Cerebellar nuclear complex (tissue), 1 donor: ENCODE data around the gene ALKBH5.

Experiments used
- DNase-seq, 2 experiments: peaks; one replicate each; lab custom pipeline; 2025; lab: John Stamatoyannopoulos, UW

ALKBH5 gene

DNA sequence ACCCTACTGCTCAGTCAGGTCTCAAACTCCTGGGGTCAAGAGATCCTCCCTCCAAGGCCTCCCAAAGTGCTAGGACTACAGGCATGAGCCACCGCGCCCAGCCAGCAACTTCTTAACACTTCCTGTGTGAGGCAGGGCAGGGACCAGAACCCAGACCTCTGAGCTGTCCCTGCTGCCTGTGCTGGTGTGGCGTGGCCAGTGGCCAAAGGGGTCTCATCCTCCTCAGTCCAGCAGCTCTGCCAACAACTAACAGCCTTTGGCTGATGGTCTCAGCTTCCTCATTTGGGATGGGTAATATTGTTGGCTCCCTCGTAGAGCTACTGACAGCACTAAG is 40.4 kb downstream of the ALKBH5 start:
- DNase-seq, result no peak

DNA sequence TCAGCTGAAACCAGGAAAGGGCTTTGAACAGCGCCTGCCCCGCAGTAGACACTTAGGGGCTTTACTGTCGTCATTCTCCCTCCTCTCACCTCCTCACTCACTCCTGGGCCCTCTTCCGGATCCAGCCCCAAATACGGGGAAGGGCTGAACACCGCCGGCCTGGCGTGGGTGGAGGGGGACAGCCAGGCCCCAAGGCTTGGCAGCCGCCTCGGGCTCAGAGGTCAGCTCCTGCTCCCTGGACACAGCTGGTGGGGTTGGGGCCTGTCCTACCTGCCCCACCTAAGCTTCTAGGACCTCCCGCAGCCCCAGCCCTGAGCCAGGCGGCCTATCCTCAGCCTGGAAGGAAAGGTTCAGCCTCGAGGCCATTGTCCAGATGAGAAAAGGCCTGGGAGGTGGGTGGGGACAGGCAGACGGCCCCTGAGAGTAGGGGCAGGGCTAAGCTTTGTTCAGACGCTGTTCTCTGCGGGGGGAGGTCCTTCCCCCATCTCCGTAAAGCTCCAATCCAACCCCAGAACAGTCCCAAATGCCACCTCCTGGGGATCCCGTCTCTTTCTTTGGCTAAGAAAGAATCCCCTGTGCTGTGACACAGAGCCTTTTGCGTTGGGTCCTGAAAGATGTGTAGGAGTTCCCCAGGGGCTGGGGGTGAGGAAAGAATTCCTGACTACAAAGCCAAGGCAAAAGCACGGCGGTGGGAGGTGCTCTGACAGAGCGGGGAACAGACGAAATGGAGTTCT is 40.9 kb downstream of the ALKBH5 start:
- no peak for DNase-seq

DNA sequence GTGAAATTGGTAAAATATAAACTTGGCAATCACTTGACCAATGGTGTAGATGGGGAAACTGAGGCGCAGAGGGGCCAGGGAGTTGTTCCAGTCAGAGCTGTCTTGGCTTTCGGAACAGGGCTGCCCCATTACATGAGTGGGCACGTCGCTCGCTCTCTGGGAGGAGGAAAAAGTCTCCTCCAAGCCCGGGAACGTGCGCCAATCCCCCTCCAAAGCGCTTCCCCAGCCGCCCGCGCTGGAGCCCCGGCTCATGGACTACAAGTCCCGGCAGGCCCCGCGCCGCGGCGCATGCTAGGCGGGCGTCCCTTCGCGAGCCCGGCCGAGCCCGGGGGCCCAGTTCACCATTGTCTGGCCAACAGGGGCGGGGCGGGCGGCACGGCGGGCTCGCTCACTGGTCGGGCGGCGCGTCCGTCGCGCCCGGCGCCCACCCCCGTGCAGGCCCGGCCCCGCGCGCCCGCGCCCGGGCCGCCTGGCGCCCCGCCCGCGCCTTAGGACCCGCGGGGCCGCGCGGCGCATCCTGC is 41.6 kb downstream of the ALKBH5 start, which contains the start of gene LLGL1:
Gene LLGL1 (plus strand): TSS at position 515 of the 521 bp plus-strand sequence. CDS start 48 bp downstream, outside the sequence.
- peak; percentile 51 to 76 for DNase-seq

DNA sequence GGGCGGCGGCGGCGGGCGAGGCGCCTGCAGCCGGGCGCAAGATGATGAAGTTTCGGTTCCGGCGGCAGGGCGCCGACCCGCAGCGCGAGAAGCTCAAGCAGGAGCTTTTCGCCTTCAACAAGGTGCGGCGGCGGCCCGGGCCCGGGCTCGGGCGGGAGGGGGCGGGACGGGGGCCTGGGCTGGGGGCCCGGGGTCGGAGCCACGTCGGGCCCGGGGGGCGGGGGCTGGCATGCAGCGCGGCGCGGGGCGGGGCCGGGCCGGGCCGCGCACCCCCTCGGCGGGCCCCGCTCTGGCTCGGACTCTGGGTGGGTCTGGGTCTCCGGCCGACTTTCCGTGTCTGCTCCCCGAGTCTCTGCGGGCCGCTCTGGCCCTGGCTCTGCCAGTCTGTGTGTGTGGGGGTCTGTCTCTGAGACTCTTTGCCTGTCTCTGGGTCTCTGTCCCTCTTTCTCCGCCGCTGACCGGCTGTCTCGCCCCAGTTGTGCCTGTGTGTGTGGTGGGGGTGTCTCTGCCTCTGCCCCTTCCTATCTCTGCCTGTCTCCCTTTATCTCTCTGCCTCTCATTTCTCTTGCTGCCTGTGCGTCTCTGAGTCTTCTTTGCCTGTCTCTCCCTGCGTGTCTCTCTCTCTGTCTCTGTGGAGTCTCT is 42.1 kb downstream of the ALKBH5 start:
- DNase-seq, result no peak

DNA sequence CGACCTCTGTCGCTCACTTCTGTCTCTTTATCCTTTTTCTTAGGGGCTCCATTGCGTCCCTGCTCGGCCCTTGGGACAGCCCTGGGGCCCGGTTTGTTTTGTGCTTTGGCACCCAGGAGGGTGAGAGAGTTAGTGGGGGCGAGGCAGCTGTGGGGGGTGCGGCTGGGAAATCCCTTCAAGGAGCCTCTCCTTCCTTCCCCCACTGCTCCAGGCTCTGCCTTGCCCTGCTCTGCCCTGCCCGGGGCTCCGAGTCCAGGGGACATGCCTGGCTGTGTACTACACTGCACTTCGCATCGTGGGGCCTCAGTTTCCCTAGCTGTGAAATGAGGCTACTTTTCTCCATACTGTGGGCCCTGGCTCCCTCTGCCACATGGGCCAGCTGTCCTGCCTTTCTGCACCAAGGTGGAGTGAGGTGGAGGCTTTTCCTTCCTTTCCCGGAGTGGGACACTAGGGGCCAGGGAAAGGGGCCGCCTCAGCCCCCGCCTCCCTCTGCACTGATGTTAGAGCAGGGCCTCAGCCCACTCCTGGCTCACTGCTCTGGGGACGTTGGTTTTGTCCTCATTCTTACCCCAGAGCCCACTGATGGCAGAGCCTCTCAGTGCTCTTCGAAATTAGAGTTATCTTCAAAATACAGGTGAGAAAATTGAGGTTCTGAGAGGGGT is 42.8 kb downstream of the ALKBH5 start:
- no peak for DNase-seq

DNA sequence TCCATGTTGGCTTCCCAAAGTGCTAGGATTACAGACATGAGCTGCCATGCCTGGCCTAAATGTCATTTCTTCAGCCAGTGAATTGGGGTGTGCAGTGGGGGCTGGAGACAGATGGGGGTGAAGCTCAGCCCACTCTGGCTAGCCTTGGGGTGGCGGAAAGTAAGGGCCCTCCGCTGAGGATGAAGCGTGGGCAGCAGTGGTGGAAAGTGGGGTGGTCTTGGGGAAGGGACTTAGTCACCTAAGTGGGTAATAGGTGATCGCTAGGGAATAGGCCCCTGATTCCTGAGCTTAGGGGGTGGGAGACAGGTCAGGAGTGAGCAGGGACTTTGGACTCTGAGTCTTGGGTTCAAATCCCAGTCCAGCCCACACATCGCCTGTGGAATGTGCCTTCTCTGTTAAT is 44.0 kb downstream of the ALKBH5 start:
- no peak for DNase-seq

DNA sequence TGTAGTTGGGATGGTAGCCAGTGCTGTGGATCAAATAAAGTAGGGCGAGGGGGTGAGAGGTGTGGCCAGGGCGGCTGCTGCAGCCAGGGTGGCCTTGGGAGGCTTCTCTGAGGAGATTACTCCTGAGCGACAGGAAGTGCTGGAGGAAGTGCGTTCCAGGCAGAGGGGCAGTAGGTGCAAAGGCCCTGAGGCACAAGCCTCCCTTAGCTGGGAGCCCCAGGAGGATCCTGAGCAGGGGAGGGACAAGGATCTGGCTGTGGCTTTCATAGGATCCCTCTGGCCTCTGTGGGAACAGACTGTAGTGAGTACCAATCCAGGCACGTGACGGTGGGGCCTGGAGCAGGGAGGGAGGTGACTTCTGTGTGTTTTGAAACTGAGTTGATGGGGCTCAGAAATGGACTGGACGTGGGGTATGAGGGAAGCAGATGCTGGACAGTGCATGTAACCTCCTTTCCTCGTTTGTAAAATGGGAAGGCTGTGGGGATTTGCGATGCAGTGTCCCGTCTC is 44.6 kb downstream of the ALKBH5 start:
- no peak for DNase-seq

DNA sequence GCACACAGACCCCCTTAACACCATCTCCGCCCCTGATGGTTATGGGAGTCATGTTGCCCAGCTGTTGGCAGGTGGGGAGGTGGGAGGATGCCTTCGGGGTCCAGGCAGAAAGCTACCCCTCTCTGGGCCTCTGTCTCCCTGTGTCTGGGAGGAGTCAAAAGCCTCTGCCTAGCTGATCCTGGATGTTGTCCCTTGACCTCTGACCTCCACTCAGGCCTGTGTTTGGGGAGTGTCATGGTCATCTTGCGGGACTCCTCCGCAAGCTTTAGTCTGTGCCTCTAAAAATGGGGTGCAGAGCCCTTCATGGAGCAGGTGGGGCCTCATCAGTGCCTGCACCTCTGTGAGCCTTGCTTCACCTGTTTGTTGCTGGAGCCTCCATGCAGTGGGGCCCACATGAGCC is 45.6 kb downstream of the ALKBH5 start:
- DNase-seq, result no peak

DNA sequence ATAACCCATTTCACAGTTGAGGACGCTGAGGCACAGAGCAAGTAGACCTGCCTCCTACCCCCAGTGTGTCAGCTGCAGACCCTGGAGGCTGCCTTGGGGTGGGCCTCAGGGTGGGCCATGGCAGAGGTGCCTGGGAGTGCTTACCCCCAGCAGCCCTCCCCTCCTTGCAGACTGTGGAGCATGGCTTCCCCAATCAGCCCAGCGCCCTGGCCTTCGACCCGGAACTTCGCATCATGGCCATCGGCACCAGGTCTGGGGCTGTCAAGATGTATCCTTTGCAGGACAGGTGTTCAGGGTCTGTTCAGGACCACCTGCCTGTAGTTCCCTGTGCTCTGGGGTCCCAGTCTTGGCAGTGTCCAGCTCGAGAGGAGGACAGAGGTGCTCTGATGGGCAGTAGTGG is 46.1 kb downstream of the ALKBH5 start:
- no peak for DNase-seq

DNA sequence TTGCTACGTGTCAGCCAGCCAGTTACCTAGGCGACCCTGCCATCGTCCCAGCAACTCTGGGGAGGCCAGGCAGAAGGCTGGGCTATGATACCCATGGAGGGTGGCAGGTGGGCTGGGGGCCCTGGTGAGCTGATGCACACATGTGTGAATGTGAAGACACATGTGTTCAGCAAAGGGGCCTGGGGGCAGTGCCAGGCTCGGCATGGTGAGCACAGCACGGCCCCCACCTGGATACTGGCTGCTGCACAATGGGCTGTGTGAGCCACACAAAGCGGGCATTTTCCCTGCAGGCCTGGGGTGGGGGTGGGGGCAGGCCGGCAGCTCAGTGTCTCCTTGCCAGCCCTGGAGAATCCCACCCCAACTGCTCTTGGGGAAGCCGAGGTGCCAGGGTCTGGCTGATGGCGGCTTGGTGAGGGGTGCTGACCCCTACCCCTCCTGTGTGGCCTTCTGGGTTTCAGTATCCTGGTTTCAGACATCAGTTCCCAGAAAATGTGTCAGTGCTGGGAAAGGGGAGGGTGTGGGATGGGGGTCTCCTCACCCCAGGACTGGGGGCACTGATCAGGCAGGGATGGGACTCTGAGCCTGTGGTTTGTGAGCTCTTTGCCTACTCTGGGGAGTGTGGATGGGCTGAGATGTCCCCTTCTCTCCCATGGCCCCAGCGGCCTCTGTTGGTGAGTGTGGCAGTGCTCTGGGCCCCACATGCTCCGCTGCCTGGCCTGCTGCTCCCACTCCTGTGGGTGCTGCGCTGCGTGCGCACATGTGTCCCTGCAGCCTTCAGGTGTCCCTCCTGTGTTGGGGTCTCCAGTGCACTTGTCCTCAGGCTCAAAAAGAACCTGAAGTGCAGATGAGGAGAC is 46.9 kb downstream of the ALKBH5 start:
- DNase-seq, result no peak

DNA sequence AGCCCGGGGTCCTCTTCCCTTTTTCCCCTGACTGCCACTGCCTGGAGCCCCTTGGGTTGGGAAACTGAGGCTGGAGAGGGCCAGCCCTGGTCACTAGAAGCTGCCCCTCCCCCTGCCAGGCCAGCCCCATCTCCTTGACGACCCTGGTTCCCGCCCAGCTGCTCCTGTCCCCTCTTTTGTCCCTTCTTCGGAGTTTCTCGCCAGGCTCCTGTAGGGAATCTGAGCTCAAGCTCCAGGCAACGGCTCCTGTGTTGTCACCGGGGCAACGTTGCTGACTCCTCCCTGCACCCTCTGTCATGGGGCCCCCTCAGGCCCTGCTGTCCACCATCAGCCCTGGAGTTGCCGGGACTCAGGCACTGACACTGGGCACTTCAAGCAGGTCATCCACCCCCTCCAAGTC is 47.5 kb downstream of the ALKBH5 start:
- no peak for DNase-seq

DNA sequence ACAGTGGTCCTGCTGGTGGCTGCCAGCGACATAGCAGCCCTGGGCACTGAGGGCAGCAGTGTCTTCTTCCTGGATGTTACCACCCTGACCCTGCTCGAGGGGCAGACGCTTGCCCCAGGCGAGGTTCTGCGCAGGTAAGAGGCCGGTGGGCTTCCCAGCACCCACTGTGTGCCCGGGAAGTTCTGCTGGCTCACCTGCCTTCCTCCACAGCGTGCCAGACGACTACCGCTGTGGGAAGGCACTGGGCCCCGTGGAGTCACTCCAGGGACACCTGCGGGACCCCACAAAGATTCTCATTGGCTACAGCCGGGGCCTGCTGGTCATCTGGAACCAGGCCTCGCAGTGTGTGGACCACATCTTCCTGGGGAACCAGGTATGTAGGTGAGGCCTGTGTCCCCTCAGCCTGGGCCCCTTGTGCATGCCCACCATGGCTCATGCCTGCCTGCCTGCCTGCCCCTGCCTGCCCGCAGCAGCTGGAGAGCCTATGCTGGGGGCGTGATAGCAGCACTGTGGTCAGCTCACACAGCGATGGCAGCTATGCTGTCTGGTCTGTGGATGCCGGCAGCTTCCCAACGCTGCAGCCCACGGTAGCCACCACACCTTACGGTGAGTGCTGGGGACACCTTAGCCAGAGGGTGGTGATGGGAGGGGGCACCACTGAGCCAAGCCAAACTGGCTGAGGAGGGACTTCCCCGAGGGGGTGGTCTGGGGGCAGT is 50.3 kb downstream of the ALKBH5 start:
- DNase-seq, result no peak

DNA sequence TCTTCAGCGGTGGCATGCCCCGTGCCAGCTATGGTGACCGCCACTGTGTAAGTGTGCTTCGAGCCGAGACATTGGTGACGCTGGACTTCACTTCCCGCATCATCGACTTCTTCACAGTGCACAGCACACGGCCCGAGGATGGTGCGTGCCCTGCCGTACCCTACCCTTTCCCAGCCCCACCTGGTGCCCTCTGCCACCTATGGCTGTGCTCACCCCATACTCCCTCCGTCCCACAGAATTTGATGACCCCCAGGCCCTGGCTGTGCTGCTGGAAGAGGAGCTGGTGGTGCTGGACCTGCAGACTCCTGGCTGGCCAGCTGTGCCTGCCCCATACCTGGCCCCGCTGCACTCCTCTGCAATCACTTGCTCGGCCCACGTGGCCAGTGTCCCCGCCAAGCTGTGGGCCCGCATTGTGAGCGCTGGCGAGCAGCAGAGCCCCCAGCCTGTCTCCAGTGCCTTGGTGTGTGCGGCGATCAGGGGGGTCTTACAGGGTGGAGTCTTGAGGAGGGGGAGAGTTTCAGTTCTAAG is 51.3 kb downstream of the ALKBH5 start:
- DNase-seq, result no peak

DNA sequence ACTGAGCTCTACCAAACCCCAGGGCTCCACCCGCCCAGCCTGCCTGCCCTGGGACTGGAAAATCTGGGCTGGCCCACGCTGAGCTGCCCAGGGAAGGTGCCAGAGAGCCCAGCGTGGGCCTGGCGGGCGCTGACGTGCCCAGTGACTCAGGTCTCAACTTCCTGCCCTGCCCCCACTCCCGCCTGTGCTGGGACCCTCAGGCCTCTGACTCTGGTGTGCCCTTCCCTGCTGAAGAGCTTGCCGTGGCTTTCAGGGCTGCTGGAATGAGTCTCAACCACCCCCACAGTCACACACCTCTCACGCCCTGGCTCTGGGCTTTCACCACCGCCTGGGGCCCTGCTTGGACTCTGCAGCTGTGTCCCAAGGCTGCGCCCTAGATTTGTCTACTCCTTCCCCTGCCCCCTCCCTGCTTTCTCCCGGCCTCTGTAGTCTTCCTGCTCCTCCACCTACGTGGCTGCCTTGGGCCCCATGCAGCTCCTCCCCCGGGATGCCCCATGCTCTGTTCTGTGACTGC is 52.2 kb downstream of the ALKBH5 start:
- no peak for DNase-seq

DNA sequence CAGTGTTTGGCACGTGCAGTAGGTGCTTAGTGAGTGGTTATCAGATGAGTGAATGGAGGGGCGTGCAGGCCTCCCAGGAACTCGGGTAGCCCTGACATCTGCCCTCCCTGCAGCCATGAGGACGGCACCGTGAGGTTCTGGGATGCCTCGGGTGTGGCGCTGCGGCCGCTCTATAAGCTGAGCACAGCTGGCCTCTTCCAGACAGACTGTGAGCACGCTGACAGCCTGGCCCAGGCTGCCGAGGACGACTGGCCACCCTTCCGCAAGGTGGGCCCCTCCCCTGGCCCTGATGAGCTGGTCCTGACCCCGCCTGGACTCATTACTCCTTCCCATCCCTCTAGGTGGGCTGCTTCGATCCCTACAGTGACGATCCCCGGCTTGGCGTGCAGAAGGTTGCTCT is 52.9 kb downstream of the ALKBH5 start:
- DNase-seq, result no peak

DNA sequence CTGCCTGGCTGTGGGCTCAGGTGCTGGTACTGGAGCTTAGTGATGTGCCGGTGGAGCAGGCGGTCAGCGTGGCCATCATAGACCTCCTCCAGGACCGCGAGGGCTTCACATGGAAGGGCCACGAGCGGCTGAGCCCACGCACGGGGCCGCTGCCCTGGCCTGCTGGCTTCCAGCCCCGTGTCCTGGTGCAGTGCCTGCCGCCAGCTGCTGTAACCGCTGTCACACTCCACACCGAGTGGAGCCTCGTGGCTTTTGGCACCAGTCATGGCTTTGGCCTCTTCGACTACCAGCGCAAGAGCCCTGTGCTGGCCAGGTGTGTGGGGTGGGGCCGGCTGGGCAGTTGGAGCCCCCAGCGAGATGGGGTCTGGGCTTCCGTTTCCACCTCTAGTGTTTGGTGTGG is 53.8 kb downstream of the ALKBH5 start:
- no peak for DNase-seq

DNA sequence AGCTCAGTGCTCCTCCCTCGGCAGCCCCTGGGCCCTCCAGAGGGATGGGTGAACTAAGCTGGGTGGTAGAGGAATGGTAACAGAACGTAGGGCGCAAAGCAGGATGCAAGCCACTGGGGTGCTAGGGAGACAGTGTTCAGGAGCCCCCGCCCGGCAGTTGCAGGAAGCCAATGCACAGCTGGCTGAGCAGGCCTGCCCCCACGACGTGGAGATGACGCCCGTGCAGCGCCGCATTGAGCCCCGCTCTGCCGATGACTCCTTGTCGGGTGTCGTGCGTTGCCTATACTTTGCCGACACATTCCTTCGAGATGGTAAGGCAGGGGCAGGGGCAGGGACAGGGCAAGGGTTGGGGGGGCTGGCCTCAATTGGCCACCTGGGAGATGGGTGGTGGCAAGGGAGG is 54.7 kb downstream of the ALKBH5 start:
- no peak for DNase-seq

DNA sequence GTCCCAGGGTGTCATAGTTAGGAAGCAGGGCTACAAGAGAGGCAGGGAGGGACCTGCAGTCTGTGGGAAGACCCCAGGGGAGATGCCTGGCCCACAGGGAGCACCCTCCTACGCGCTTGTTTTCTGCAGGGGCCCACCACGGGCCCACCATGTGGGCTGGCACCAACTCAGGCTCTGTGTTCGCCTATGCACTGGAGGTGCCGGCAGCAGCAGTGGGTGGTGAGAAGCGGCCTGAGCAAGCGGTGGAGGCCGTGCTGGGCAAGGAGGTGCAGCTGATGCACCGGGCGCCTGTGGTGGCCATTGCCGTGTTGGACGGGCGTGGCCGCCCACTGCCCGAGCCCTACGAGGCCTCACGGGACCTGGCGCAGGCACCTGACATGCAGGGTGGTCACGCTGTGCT is 56.8 kb downstream of the ALKBH5 start:
- DNase-seq, result no peak

DNA sequence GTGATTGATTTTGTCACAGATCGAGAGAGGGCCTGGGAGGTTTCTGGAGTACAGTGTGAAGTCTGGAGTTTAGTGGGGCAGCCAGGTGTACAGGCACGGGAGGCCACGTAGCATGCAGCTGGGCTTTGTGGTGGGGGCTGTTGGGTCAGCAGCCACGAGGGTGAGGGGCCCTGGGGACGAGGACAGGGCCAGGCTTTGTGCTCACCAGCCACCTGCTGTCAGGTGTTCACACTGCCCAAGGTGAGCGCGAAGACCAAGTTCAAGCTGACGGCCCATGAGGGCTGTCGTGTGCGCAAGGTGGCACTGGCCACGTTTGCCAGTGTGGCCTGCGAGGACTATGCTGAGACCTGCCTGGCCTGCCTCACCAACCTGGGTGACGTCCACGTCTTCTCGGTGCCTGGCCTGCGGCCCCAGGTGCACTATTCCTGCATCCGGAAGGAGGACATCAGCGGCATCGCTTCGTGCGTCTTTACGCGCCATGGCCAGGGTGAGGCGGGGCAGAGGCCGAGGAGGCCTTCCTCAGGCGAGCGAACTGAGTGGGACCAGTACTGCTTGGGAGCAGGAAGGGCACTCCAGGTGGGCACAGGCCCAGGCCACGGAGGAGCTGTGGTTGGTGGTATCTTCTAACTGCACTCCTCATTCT is 57.7 kb downstream of the ALKBH5 start:
- no peak for DNase-seq

DNA sequence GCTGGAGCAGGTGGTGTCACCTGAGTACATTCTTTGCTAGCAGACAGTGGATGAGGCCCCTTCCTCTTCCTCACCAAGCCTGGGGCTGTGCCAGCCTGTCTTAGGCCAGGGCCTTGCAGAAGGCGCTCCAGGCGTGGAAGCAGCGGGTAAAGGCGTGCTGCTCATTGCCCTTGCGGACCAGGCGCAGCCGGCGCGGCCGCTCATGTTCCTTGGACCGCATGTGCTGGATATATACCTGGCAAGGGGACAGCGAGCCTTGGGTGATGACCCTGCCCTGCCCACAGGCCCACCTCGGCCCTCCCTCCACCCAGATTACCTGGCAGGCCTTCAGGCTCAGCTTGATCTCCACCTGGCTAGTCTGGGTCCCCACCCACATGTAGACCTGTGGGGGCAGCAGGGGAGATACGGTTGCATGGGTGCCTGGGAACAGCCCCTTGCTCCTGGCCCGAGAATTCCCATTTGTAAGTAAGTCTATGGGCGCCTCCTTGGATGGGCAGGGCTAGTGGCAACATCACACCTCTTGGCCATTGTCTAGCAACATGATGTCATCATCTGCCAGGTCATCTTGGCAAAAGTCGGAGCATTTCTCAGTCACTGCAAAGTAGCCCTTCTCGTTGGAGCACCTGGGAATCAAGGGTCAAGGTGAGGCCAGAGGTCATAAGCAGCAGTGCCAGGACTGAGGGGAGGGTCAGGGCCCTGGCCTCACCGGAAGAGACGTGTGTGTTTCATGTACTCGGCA is 61.6 kb downstream of the ALKBH5 start:
- no peak for DNase-seq
